Measurements from ENCODE around the gene ZNF277.

DNA sequence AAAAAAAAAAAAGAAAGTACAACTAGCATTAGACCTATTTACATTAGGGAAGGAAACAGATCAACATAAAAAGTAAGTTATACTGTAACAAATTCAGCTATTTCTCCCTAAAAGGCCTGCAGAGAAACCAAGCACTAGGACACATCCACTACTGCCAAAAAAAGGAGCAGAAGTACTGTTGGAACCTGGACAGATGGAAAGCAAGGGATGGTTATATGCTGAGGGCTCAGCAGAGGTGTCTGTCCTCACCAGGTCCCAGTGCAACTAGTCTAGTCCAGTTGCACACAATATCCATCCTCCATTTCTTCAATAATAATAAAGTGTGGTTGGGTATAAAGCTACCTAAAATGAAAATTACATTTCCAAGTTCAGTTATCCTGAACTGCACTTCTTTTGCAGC lies 140.6 kb downstream of the ZNF277 start:
- TF ChIP-seq, protein P1, sequence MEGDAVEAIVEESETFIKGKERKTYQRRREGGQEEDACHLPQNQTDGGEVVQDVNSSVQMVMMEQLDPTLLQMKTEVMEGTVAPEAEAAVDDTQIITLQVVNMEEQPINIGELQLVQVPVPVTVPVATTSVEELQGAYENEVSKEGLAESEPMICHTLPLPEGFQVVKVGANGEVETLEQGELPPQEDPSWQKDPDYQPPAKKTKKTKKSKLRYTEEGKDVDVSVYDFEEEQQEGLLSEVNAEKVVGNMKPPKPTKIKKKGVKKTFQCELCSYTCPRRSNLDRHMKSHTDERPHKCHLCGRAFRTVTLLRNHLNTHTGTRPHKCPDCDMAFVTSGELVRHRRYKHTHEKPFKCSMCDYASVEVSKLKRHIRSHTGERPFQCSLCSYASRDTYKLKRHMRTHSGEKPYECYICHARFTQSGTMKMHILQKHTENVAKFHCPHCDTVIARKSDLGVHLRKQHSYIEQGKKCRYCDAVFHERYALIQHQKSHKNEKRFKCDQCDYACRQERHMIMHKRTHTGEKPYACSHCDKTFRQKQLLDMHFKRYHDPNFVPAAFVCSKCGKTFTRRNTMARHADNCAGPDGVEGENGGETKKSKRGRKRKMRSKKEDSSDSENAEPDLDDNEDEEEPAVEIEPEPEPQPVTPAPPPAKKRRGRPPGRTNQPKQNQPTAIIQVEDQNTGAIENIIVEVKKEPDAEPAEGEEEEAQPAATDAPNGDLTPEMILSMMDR (IDR thresholded peaks at IDR 0.05): no peak
- no peak for TF ChIP-seq POLR2A (IDR thresholded peaks at IDR 0.05)
